ENCODE measurements around the gene RPP14.
"Not testable (repeated sequence)": the region's sequence is repeated elsewhere in the genome, so short reads cannot be mapped to it uniquely, and the experiment has no call there.

The RPP14 gene

GRCh38 chr3:58333206-58334012 lies 27.4 kb downstream of the RPP14 start:
- peak; percentile 54 for DNase-seq (ENCODE audit: low read depth)
- TF ChIP-seq, protein P1, sequence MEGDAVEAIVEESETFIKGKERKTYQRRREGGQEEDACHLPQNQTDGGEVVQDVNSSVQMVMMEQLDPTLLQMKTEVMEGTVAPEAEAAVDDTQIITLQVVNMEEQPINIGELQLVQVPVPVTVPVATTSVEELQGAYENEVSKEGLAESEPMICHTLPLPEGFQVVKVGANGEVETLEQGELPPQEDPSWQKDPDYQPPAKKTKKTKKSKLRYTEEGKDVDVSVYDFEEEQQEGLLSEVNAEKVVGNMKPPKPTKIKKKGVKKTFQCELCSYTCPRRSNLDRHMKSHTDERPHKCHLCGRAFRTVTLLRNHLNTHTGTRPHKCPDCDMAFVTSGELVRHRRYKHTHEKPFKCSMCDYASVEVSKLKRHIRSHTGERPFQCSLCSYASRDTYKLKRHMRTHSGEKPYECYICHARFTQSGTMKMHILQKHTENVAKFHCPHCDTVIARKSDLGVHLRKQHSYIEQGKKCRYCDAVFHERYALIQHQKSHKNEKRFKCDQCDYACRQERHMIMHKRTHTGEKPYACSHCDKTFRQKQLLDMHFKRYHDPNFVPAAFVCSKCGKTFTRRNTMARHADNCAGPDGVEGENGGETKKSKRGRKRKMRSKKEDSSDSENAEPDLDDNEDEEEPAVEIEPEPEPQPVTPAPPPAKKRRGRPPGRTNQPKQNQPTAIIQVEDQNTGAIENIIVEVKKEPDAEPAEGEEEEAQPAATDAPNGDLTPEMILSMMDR (IDR thresholded peaks at IDR 0.05; ENCODE audit: insufficient read depth, low read depth, low read length, missing control alignments), result peak; percentile 20
- H3K4me3 ChIP-seq (ENCODE audit: low read depth, low read length), result peak overlapping the region; percentile 51

GRCh38 chr3:58334013-58334321 lies 27.9 kb downstream of the RPP14 start:
- peak overlapping the region; percentile 51 for H3K4me3 ChIP-seq (ENCODE audit: low read depth, low read length)
- TF ChIP-seq, protein P1 (IDR thresholded peaks at IDR 0.05; ENCODE audit: insufficient read depth, low read depth, low read length, missing control alignments), result no peak
- no peak for DNase-seq (ENCODE audit: low read depth)

- DNase-seq (ENCODE audit: low read depth), result no peak
- TF ChIP-seq, protein P1 (IDR thresholded peaks at IDR 0.05; ENCODE audit: insufficient read depth, low read depth, low read length, missing control alignments), result no peak
- no peak overlapping the region for H3K4me3 ChIP-seq (ENCODE audit: low read depth, low read length)
Measured at GRCh38 chr3:58334506-58334884, 28.4 kb downstream of the RPP14 start.

GRCh38 chr3:58335652-58335947 lies 29.6 kb downstream of the RPP14 start:
- DNase-seq (ENCODE audit: low read depth), result no peak
- TF ChIP-seq, protein P1 (IDR thresholded peaks at IDR 0.05; ENCODE audit: insufficient read depth, low read depth, low read length, missing control alignments), result no peak
- H3K4me3 ChIP-seq (ENCODE audit: low read depth, low read length), result no peak overlapping the region

DNA sequence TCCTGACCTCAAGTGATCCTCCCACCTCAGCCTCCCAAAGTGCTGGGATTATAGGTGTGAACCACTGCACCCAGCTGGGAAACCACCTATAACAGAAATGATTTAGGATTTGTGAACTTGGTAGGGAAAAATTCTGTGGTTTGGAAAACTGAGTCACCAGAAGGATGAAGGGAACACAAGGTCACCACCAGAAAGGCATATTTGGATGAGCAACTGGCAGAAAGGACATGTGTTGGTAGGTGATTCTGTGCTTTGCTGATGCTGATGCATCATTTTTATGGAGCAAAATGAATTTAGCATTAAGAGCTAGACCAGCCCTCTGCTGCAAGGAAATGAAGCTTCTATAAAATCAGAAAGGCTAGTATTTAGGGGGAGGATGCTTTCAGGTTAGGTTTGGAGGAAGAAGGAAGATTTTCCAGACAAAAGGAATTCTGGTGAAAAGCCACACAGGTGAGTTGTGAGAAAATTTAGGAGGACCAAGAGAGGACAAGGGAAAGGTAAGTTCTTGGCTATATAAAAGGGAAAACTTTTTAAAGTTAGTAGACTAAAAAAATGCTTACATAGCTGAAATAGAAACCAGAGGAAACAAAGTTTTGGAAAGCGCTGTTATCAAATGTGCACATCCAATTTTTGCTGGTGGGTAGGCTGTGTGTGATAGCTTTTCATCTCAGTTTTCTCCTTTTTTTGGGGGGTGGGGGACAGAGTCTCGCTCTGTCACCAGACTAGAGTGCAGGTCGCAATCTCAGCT lies 30.3 kb downstream of the RPP14 start:
- TF ChIP-seq, protein P1 (IDR thresholded peaks at IDR 0.05; ENCODE audit: insufficient read depth, low read depth, low read length, missing control alignments), result no peak
- no peak for DNase-seq (ENCODE audit: low read depth)
- no peak overlapping the region for H3K4me3 ChIP-seq (ENCODE audit: low read depth, low read length)

- no peak for DNase-seq (ENCODE audit: low read depth)
- TF ChIP-seq, protein P1 (IDR thresholded peaks at IDR 0.05; ENCODE audit: insufficient read depth, low read depth, low read length, missing control alignments), result no peak
- no peak overlapping the region for H3K4me3 ChIP-seq (ENCODE audit: low read depth, low read length)
Measured at GRCh38 chr3:58337190-58337589, 31.1 kb downstream of the RPP14 start.

DNA sequence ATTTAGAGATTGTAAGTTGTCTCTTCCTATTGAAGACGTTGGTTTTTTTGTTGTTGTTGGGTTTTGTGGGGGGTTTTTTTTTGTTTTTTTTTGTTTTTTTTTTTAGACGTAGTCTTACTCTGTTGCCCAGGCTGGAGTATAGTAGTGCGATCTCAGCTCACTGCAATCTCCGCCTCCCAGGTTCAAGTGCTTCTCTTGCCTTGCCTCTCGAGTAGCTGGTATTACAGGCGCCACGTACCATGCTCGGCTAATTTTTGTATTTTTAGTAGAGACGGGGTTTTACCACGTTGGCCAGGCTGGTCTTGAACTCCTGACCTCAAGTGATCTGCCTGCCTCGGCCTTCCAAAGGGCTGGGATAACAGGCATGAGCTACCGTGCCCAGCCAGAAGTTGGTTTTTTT lies 33.1 kb downstream of the RPP14 start:
- H3K4me3 ChIP-seq (ENCODE audit: low read depth, low read length); DNase-seq (ENCODE audit: low read depth): not testable (repeated sequence)

Data from GM12865 (cell line).